Fibroblast of the aortic adventitia (primary cell): ENCODE measurements around the gene CHCHD6. TPM values are rescaled to one million over a fixed set of nuclear protein-coding genes. Genes with fewer than 3 reads are reported as not detected.

Experiments used
- DNase-seq: peaks from one replicate; pipeline ENCODE4 v3.0.0-alpha.2; 2010; ENCODE audit warnings: low read depth
- H3K4me3 ChIP-seq: 2 replicates; pipeline ENCODE4 v1.5.1; 2011; ENCODE audit warnings: low read depth, mild to moderate bottlenecking, control low read depth, low read length, moderate library complexity
- total RNA-seq: library from RNA; depleted of rRNA; stranded (reverse); fragments of >200 nt; gene quantifications from 2 replicates; pipeline ENCODE4 v1.2.3, GENCODE V29; 2012; ENCODE audit warnings: low replicate concordance
- TF ChIP-seq, protein P1 (sequence below): IDR thresholded peaks from 2 replicates; pipeline ENCODE4 v1.5.1; 2011; ENCODE audit warnings: mild to moderate bottlenecking, low read length, control low read depth, inconsistent platforms; ENCODE audit not compliant: insufficient read depth

The CHCHD6 gene
- total RNA-seq, 1 donor: 10.8 TPM

DNA sequence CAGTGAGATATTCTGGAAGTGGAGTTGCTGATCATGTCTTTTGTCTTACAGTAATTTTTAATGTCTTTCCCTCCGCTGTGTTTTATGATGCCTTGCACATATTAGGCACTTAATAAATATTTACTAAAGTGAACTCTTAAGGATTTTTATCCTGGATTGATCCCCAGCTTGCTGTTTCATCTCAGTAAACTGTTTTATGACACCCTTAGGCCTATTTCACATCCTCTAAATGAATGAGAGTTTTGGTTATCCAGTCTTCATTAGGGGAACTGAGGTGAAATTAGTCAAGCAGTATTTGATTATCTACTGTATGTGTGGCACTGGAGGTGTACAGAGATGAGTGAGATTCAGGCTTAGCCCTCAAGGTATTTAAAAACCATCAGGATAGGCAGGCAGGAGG, 19.8 kb downstream of the CHCHD6 start:
- TF ChIP-seq, protein P1, sequence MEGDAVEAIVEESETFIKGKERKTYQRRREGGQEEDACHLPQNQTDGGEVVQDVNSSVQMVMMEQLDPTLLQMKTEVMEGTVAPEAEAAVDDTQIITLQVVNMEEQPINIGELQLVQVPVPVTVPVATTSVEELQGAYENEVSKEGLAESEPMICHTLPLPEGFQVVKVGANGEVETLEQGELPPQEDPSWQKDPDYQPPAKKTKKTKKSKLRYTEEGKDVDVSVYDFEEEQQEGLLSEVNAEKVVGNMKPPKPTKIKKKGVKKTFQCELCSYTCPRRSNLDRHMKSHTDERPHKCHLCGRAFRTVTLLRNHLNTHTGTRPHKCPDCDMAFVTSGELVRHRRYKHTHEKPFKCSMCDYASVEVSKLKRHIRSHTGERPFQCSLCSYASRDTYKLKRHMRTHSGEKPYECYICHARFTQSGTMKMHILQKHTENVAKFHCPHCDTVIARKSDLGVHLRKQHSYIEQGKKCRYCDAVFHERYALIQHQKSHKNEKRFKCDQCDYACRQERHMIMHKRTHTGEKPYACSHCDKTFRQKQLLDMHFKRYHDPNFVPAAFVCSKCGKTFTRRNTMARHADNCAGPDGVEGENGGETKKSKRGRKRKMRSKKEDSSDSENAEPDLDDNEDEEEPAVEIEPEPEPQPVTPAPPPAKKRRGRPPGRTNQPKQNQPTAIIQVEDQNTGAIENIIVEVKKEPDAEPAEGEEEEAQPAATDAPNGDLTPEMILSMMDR: no peak
- no peak overlapping the region for H3K4me3 ChIP-seq
- no peak for DNase-seq

DNA sequence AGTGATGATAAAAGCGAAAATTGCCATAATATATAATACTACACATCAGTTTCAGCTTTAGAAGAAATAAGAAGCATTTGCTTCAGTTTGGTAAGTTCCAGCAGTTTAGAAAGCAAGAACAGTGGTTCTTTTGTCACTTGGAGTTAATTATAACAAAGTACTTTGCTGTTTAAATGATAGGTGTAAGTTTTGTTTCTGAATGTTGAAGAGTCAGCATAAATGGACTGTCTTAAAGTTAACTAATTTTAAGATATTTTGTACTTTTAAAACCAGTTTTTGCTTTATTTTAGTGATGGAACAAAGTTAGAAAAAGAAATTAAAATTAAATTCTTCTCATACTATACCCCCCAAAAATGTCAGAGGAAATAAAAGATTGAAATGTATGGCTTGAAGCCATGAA, 24.6 kb downstream of the CHCHD6 start:
- H3K4me3 ChIP-seq: no peak overlapping the region
- TF ChIP-seq, protein P1: no peak
- DNase-seq: no peak

GRCh38 chr3:126730376-126730775, 26.3 kb downstream of the CHCHD6 start:
- H3K4me3 ChIP-seq: no peak overlapping the region
- DNase-seq: no peak
- TF ChIP-seq, protein P1: no peak

GRCh38 chr3:126731044-126731443, 27.0 kb downstream of the CHCHD6 start:
- no peak overlapping the region for H3K4me3 ChIP-seq
- no peak for DNase-seq
- TF ChIP-seq, protein P1: no peak

- no peak for DNase-seq
Observed at GRCh38 chr3:126732281-126733060, 28.4 kb downstream of the CHCHD6 start.

GRCh38 chr3:126733061-126733430, 29.0 kb downstream of the CHCHD6 start:
- TF ChIP-seq, protein P1: no peak
- DNase-seq: no peak
- H3K4me3 ChIP-seq: no peak overlapping the region

More at GRCh38 chr3:126732281-126733060, 28.4 kb downstream of the CHCHD6 start:
- TF ChIP-seq, protein P1: no peak
- H3K4me3 ChIP-seq: no peak overlapping the region

GRCh38 chr3:126734106-126734723, 30.2 kb downstream of the CHCHD6 start:
- DNase-seq: no peak
- no peak overlapping the region for H3K4me3 ChIP-seq
- TF ChIP-seq, protein P1: no peak
